Activated naive CD4-positive, alpha-beta T cell treated with anti-CD3 and anti-CD28 coated beads, Interleukin-2, amount 50 U/mL, for 16 hours (primary cell): Measurements from ENCODE around the gene LDLRAD3.

Source experiments
- DNase-seq: peaks from one replicate; pipeline ENCODE4 v3.0.0-alpha.2; 2020

Gene LDLRAD3

GRCh38 chr11:36224209-36224882 lies 280.5 kb downstream of the LDLRAD3 start:
- DNase-seq = no peak

GRCh38 chr11:36227044-36227443 lies 283.2 kb downstream of the LDLRAD3 start:
- no peak for DNase-seq

- no peak for DNase-seq
These were observed 284.8 kb downstream of the LDLRAD3 start for GRCh38 chr11:36228689-36229088.

GRCh38 chr11:36229091-36229705 lies 285.3 kb downstream of the LDLRAD3 start:
- no peak for DNase-seq

- no peak for DNase-seq
These were observed 287.2 kb downstream of the LDLRAD3 start for GRCh38 chr11:36230779-36231699.

- DNase-seq = no peak
These were observed 289.3 kb downstream of the LDLRAD3 start for GRCh38 chr11:36233204-36233603.

GRCh38 chr11:36234825-36235224 lies 291.0 kb downstream of the LDLRAD3 start:
- no peak for DNase-seq

- DNase-seq = no peak
These were observed 291.9 kb downstream of the LDLRAD3 start for GRCh38 chr11:36235750-36236149.

- no peak for DNase-seq
These were observed 293.5 kb downstream of the LDLRAD3 start for GRCh38 chr11:36237391-36237790.

- no peak for DNase-seq
These were observed 294.3 kb downstream of the LDLRAD3 start for GRCh38 chr11:36238036-36238631.

- DNase-seq = no peak
These were observed 295.0 kb downstream of the LDLRAD3 start for GRCh38 chr11:36238881-36239280.

- DNase-seq = no peak
These were observed 295.8 kb downstream of the LDLRAD3 start for GRCh38 chr11:36239636-36240035.

GRCh38 chr11:36240173-36240572 lies 296.3 kb downstream of the LDLRAD3 start:
- no peak for DNase-seq

GRCh38 chr11:36240801-36241200 lies 296.9 kb downstream of the LDLRAD3 start:
- DNase-seq = no peak

GRCh38 chr11:36241497-36241896 lies 297.6 kb downstream of the LDLRAD3 start:
- no peak for DNase-seq

- DNase-seq = no peak
These were observed 299.8 kb downstream of the LDLRAD3 start for GRCh38 chr11:36243641-36244040.

GRCh38 chr11:36247493-36247892 lies 303.6 kb downstream of the LDLRAD3 start:
- no peak for DNase-seq

GRCh38 chr11:36248436-36248835 lies 304.6 kb downstream of the LDLRAD3 start:
- DNase-seq = no peak

GRCh38 chr11:36249246-36249645 lies 305.4 kb downstream of the LDLRAD3 start:
- no peak for DNase-seq

- no peak for DNase-seq
These were observed 308.0 kb downstream of the LDLRAD3 start for GRCh38 chr11:36251823-36252222.

- DNase-seq = no peak
These were observed 309.4 kb downstream of the LDLRAD3 start for GRCh38 chr11:36253238-36253637.

GRCh38 chr11:36254713-36255112 lies 310.9 kb downstream of the LDLRAD3 start:
- no peak for DNase-seq

GRCh38 chr11:36257351-36257750 lies 313.5 kb downstream of the LDLRAD3 start:
- DNase-seq = no peak
